ENCODE measurements around the gene KRT73. TPM values are rescaled to one million over a fixed set of nuclear protein-coding genes. Genes with fewer than 3 reads are reported as not detected.
A peak's percentile ranks its signal among the peaks of the same experiment; 100 is the strongest.

The KRT73 gene
- total and polyA plus RNA-seq, 9 of the 15 experiments (the other 6 are each of a cell fraction or from before 2014, with no cell fraction given): 0.09 to 0.18 (median 0.13) TPM; not detected in 5

GRCh38 chr12:52600941-52601481 is 17.3 kb downstream of the KRT73 start, which contains the start of gene KRT72:
KRT72 (minus strand) TSS chr12:52601463; CDS start chr12:52601452, 11 bp downstream.
- no peaks in the 10 kb centered on the region for H3K9me3 ChIP-seq (replicated peaks; ENCODE audit: control insufficient read depth, insufficient read depth, low read depth, low read length)
- no peak within 1 kb of the TSS for H3K4me3 ChIP-seq
- intact Hi-C loops (cut with micrococcal nuclease): no loop called here
- ATAC-seq (no peak), FAIRE-seq (no peak), DNase-seq (ENCODE audit: extremely low read depth in 1 of 4, low spot score in 3 of 4) (no peak)
- no TSS peak for BruUV-seq (replicated peaks)
- peaks cover 0 to 29% of the 10 kb centered on the region in 2 experiments; a peak in 3 of 5 replicates for H3K27me3 ChIP-seq (ENCODE audit: control insufficient read depth in 2 of 2, insufficient read depth in 2 of 2, low read length in 2 of 2)
- WGBS (ENCODE audit: insufficient coverage, low coverage, missing lambda C conversion rate): 64% methylated on average over 25 of the region's 48 CpGs
- no peaks in the 10 kb centered on the region for H4K20me1 ChIP-seq (replicated peaks; ENCODE audit: control insufficient read depth, insufficient read depth, low read length)
- TF ChIP-seq FOS (IDR thresholded peaks at IDR 0.05; ENCODE audit: extremely low read depth, insufficient read length) (no peak), ZBTB33 (CRISPR knock-in tag; IDR thresholded peaks at IDR 0.05) (peak; percentile 44; the same call in 1 of the 2 replicates), NR0B1 (IDR thresholded peaks at IDR 0.05; ENCODE audit: partially characterized antibody) (no peak), GTF2E2 (tag; IDR thresholded peaks at IDR 0.05) (no peak), SMARCA4 (IDR thresholded peaks at IDR 0.05) (no peak), PHB (CRISPR knock-in tag; IDR thresholded peaks at IDR 0.05) (no peak), ATF6 (CRISPR knock-in tag; IDR thresholded peaks at IDR 0.05) (no peak), HINFP (tag; conservative IDR thresholded peaks at IDR 0.05; ENCODE audit: low read depth) (no peak), HNRNPL (IDR thresholded peaks at IDR 0.05; ENCODE audit: low read depth, low read length) (no peak)
- H3K27ac ChIP-seq (ENCODE audit: extremely low read depth, low read depth, low read length): no peak within 1 kb of the TSS
- no peaks in the 10 kb centered on the region for H3K79me2 ChIP-seq (ENCODE audit: control insufficient read depth, insufficient read depth, low read length)
- ChIA-PET CTCF (ENCODE audit: low intra/inter-chr PET ratio) (no interaction called here), POLR2A (no interaction called here)
- H3K4me2 ChIP-seq (ENCODE audit: insufficient read depth, low read length): no peak within 1 kb of the TSS
- no peak within 1 kb of the TSS for H2AFZ ChIP-seq (ENCODE audit: low read depth, low read length)
- peaks cover 6 to 10% of the 10 kb centered on the region in 2 experiments; a peak in 3 of 5 replicates for H3K4me1 ChIP-seq (replicated peaks in 1 of 2; ENCODE audit: control insufficient read depth in 2 of 2, insufficient read depth in 2 of 2, low read length in 2 of 2)
- in situ Hi-C loops (cut with MboI): no loop called here
- H3K9me1 ChIP-seq (ENCODE audit: control insufficient read depth, insufficient read depth, low read length): no peaks in the 10 kb centered on the region
- no peaks in the 10 kb centered on the region for H3K36me3 ChIP-seq (ENCODE audit: control insufficient read depth, insufficient read depth, low read length)
- H3K9ac ChIP-seq (ENCODE audit: insufficient read depth in 1 of 2, low read depth in 2 of 2, low read length in 2 of 2): no peak within 1 kb of the TSS
